Nephron progenitor cell (in vitro differentiated cells): Measurements from ENCODE around the gene C1orf50.

ENCODE experiments used
- DNase-seq: peaks from one replicate; pipeline ENCODE4 v3.0.0; 2021
- H3K27ac Mint-ChIP-seq: 2 replicates; pipeline ENCODE4 v1.8.0; 2021; ENCODE audit warnings: mild to moderate bottlenecking, moderate library complexity, mixed read lengths
- H3K27me3 Mint-ChIP-seq: 2 replicates; pipeline ENCODE4 v1.8.0; 2021; ENCODE audit warnings: mild to moderate bottlenecking, low read depth, mixed read lengths; ENCODE audit not compliant: poor library complexity
- H3K36me3 Mint-ChIP-seq: 2 replicates; pipeline ENCODE4 v1.8.0; 2021; ENCODE audit warnings: low read depth, mixed read lengths
- H3K4me1 Mint-ChIP-seq: 2 replicates; pipeline ENCODE4 v1.8.0; 2021; ENCODE audit warnings: mixed read lengths
- H3K4me3 Mint-ChIP-seq: 2 replicates; pipeline ENCODE4 v1.8.0; 2021; ENCODE audit warnings: mild to moderate bottlenecking, moderate library complexity, mixed read lengths
- H3K9me3 Mint-ChIP-seq: 2 replicates; pipeline ENCODE4 v1.8.0; 2021; ENCODE audit warnings: mild to moderate bottlenecking, moderate library complexity, mixed read lengths
- CTCF ChIP-seq: fragments of 200-600 bp; sonication (generic); IDR thresholded peaks from 2 replicates; pipeline ENCODE4 v1.5.0; 2021; ENCODE audit warnings: antibody characterized with exemption

C1orf50 gene

GRCh38 chr1:42737986-42738677, 28.9 kb upstream of the C1orf50 start:
- peaks cover 62% of the 10 kb centered on the region for H3K4me1 Mint-ChIP-seq
- H3K4me3 Mint-ChIP-seq = no peak overlapping the region
- no peak for DNase-seq
- H3K9me3 Mint-ChIP-seq = no peaks in the 10 kb centered on the region
- peaks cover 2% of the 10 kb centered on the region for H3K27me3 Mint-ChIP-seq
- TF ChIP-seq CTCF = no peak
- H3K27ac Mint-ChIP-seq = no peak overlapping the region
- H3K36me3 Mint-ChIP-seq = no peaks in the 10 kb centered on the region

- peaks cover 62% of the 10 kb centered on the region for H3K4me1 Mint-ChIP-seq
- no peak for DNase-seq
- H3K27me3 Mint-ChIP-seq = no peaks in the 10 kb centered on the region
- H3K4me3 Mint-ChIP-seq = no peak overlapping the region
- H3K9me3 Mint-ChIP-seq = no peaks in the 10 kb centered on the region
- TF ChIP-seq CTCF = no peak
- no peaks in the 10 kb centered on the region for H3K36me3 Mint-ChIP-seq
- no peak overlapping the region for H3K27ac Mint-ChIP-seq
Observed at GRCh38 chr1:42738678-42739226, 28.3 kb upstream of the C1orf50 start.

- H3K4me3 Mint-ChIP-seq = peak within 1 kb of the TSS; percentile 58
- no peaks in the 10 kb centered on the region for H3K27me3 Mint-ChIP-seq
- TF ChIP-seq CTCF = no peak
- H3K36me3 Mint-ChIP-seq = peaks cover under 1% of the 10 kb centered on the region
- no peak within 1 kb of the TSS for H3K27ac Mint-ChIP-seq
- no peaks in the 10 kb centered on the region for H3K9me3 Mint-ChIP-seq
- peak; percentile 59 for DNase-seq
- H3K4me1 Mint-ChIP-seq = peaks cover 53% of the 10 kb centered on the region
Observed at GRCh38 chr1:42739753-42740700, 27.0 kb upstream of the C1orf50 start, which contains the start of gene CLDN19. CLDN19 (minus strand) TSS chr1:42740236; CDS start chr1:42740063, 173 bp downstream.

- Mint-ChIP-seq H3K9me3 (no peaks in the 10 kb centered on the region), H3K4me1 (peaks cover 52% of the 10 kb centered on the region), H3K27ac (no peak overlapping the region), H3K36me3 (peaks cover 10% of the 10 kb centered on the region), H3K4me3 (no peak overlapping the region), H3K27me3 (no peaks in the 10 kb centered on the region)
- no peak for TF ChIP-seq CTCF
- DNase-seq = no peak
Observed at GRCh38 chr1:42740851-42741580, 26.0 kb upstream of the C1orf50 start.

- Mint-ChIP-seq H3K4me1 (peaks cover 50% of the 10 kb centered on the region), H3K4me3 (no peak overlapping the region), H3K27ac (no peak overlapping the region), H3K36me3 (peaks cover 11% of the 10 kb centered on the region), H3K27me3 (no peaks in the 10 kb centered on the region), H3K9me3 (no peaks in the 10 kb centered on the region)
- no peak for DNase-seq
- no peak for TF ChIP-seq CTCF
Observed at GRCh38 chr1:42741706-42742105, 25.3 kb upstream of the C1orf50 start.
